NCI-H2029 treated with DMSO at 0.1 percent for 48 hours (cell line): Measurements from ENCODE around the gene TMEM19.
"Not testable (repeated sequence)": the region's sequence is repeated elsewhere in the genome, so short reads cannot be mapped to it uniquely, and the experiment has no call there.

Experiments used
- DNase-seq: peaks from one replicate; lab custom pipeline; 2025; lab: John Stamatoyannopoulos, UW

Gene TMEM19

GRCh38 chr12:71665090-71665463 lies 20.8 kb upstream of the TMEM19 start:
- no peak for DNase-seq

- DNase-seq: no peak
Observed at GRCh38 chr12:71666259-71666658, 19.6 kb upstream of the TMEM19 start.

- DNase-seq: no peak
Observed at GRCh38 chr12:71671311-71671710, 14.6 kb upstream of the TMEM19 start.

GRCh38 chr12:71671816-71672215 lies 14.1 kb upstream of the TMEM19 start:
- peak; percentile 37 for DNase-seq

- DNase-seq: no peak
Observed at GRCh38 chr12:71682466-71682865, 3.4 kb upstream of the TMEM19 start.

- DNase-seq: no peak
Observed at GRCh38 chr12:71683633-71684032, 2.2 kb upstream of the TMEM19 start.

- no peak for DNase-seq
Observed at GRCh38 chr12:71684081-71684480, 1.8 kb upstream of the TMEM19 start.

- no peak for DNase-seq
Observed at GRCh38 chr12:71685312-71685906, 473 bp upstream of the TMEM19 start.

GRCh38 chr12:71686658-71687025 lies 760 bp downstream of the TMEM19 start:
- no peak for DNase-seq

- not testable (repeated sequence) for DNase-seq
Observed at GRCh38 chr12:71687172-71687571, 1.3 kb downstream of the TMEM19 start.

GRCh38 chr12:71688961-71689570 lies 3.2 kb downstream of the TMEM19 start:
- no peak for DNase-seq

GRCh38 chr12:71691504-71692129 lies 5.7 kb downstream of the TMEM19 start:
- peak; percentile 69 for DNase-seq

- no peak for DNase-seq
Observed at GRCh38 chr12:71693126-71693525, 7.2 kb downstream of the TMEM19 start.

GRCh38 chr12:71693651-71694050 lies 7.8 kb downstream of the TMEM19 start:
- DNase-seq: not testable (repeated sequence)

GRCh38 chr12:71694099-71694820 lies 8.4 kb downstream of the TMEM19 start:
- no peak for DNase-seq

- no peak for DNase-seq
Observed at GRCh38 chr12:71695782-71696181, 9.9 kb downstream of the TMEM19 start.

GRCh38 chr12:71702181-71702580 lies 16.3 kb downstream of the TMEM19 start:
- DNase-seq: not testable (repeated sequence)

- DNase-seq: no peak
Observed at GRCh38 chr12:71702590-71702989, 16.7 kb downstream of the TMEM19 start.

GRCh38 chr12:71703206-71703605 lies 17.3 kb downstream of the TMEM19 start:
- no peak for DNase-seq

GRCh38 chr12:71704920-71705319 lies 19.0 kb downstream of the TMEM19 start:
- no peak for DNase-seq

GRCh38 chr12:71708658-71709057 lies 22.8 kb downstream of the TMEM19 start:
- DNase-seq: no peak

- DNase-seq: no peak
Observed at GRCh38 chr12:71710276-71711125, 24.6 kb downstream of the TMEM19 start.
